SK-N-SH treated with all-trans-retinoic acid at 6 μM for 48 hours (cell line): ENCODE results near the gene MED8.

Source experiments
- ATAC-seq: fragments of 200-7000 bp; cut with Tn5 transposase; 3 replicates; pipeline ENCODE4 v1.9.1; 2020; ENCODE audit warnings: mild to moderate bottlenecking, moderate library complexity
- ARNTL ChIP-seq: fragments of 450-650 bp; formaldehyde crosslinking; IDR thresholded peaks from 2 replicates; pipeline ENCODE4 v1.5.0; 2020; ENCODE audit warnings: low read depth, mild to moderate bottlenecking, moderate library complexity, borderline replicate concordance
- BACH2 ChIP-seq: fragments of 250-450 bp; sonication (Bioruptor Pico); IDR thresholded peaks from 2 replicates; pipeline ENCODE4 v1.9.0; 2021; ENCODE audit warnings: mild to moderate bottlenecking, borderline replicate concordance
- CSDC2 ChIP-seq: fragments of 250-450 bp; sonication (Bioruptor Pico); IDR thresholded peaks from 2 replicates; pipeline ENCODE4 v1.5.0; 2020; ENCODE audit warnings: mild to moderate bottlenecking, moderate library complexity
- ISL1 ChIP-seq: fragments of 250-450 bp; sonication (Bioruptor Pico); IDR thresholded peaks from 2 replicates; pipeline ENCODE4 v2.1.2; 2022; ENCODE audit warnings: mild to moderate bottlenecking, moderate library complexity
- OSR1 ChIP-seq: fragments of 250-450 bp; sonication (Bioruptor Pico); IDR thresholded peaks from 2 replicates; pipeline ENCODE4 v1.8.0; 2022; ENCODE audit warnings: moderate library complexity, mild to moderate bottlenecking, inconsistent platforms
- PPARA ChIP-seq: fragments of 250-450 bp; sonication (Bioruptor Pico); IDR thresholded peaks from 2 replicates; pipeline ENCODE4 v1.5.0; 2020; ENCODE audit warnings: mild to moderate bottlenecking, borderline replicate concordance
- TCF4 ChIP-seq: fragments of 250-450 bp; sonication (Bioruptor Pico); IDR thresholded peaks from 2 replicates; pipeline ENCODE4 v1.8.0; 2021; ENCODE audit warnings: mild to moderate bottlenecking, moderate library complexity, borderline replicate concordance
- ZC3H10 ChIP-seq: fragments of 250-450 bp; sonication (Bioruptor Pico); IDR thresholded peaks from 2 replicates; pipeline ENCODE4 v1.5.1; 2021; ENCODE audit warnings: mild to moderate bottlenecking, moderate library complexity
- ZFP3 ChIP-seq: fragments of 250-450 bp; sonication (Bioruptor Pico); IDR thresholded peaks from 2 replicates; pipeline ENCODE4 v1.5.0; 2020; ENCODE audit warnings: mild to moderate bottlenecking, moderate library complexity
- ZFP30 ChIP-seq: fragments of 450-650 bp; formaldehyde crosslinking; IDR thresholded peaks from 2 replicates; pipeline ENCODE4 v1.5.0; 2022; ENCODE audit warnings: mild to moderate bottlenecking, moderate library complexity
- ZNF565 ChIP-seq: fragments of 450-650 bp; formaldehyde crosslinking; conservative IDR thresholded peaks from 2 replicates; pipeline ENCODE4 v1.5.0; 2020; ENCODE audit warnings: low read depth, mild to moderate bottlenecking, moderate library complexity
- ZNF70 ChIP-seq: fragments of 450-650 bp; formaldehyde crosslinking; IDR thresholded peaks from 2 replicates; pipeline ENCODE4 v1.5.0; 2020; ENCODE audit warnings: mild to moderate bottlenecking, moderate library complexity
- TF ChIP-seq, protein P1 (sequence below): fragments of 250-450 bp; sonication (Bioruptor Pico); IDR thresholded peaks from 2 replicates; pipeline ENCODE4 v1.8.0; 2021; ENCODE audit warnings: low read depth, mild to moderate bottlenecking, moderate library complexity, borderline replicate concordance
- TF ChIP-seq, protein P2 (sequence below): fragments of 250-450 bp; sonication (Bioruptor Pico); IDR thresholded peaks from 2 replicates; pipeline ENCODE4 v1.5.1; 2021; ENCODE audit warnings: mild to moderate bottlenecking, moderate library complexity
- TF ChIP-seq, protein P3 (sequence below): fragments of 250-450 bp; sonication (Bioruptor Pico); IDR thresholded peaks from 2 replicates; pipeline ENCODE4 v1.5.0; 2020; ENCODE audit warnings: mild to moderate bottlenecking, moderate library complexity
- TF ChIP-seq, protein P4 (sequence below): fragments of 250-450 bp; sonication (Bioruptor Pico); IDR thresholded peaks from 2 replicates; pipeline ENCODE4 v1.5.1; 2020; ENCODE audit warnings: low read depth, mild to moderate bottlenecking, moderate library complexity

The MED8 gene

DNA sequence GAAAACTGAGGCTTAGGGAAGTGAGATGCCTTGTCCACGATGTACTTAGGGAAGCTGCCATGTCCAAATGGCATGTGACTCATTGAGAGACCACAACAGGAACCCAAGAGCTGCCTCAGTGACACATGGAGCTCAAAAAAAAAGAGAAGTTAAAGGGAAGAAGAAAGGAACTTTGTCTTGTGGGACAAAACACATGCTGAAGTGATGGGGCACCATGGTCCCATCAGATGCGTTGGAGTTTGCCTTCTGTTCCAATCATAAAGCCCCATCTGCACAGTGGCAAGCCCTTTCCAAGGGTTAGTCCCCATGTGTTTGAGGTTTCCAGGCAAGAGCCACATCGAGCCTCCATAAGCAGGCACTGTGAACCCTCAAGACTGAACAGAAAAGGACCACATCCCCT lies 8.0 kb downstream of the MED8 start:
- no peak; the same call in 2 of the 3 replicates for ATAC-seq
- TF ChIP-seq ZNF70 (no peak), CSDC2 (CRISPR knock-in tag) (no peak), OSR1 (no peak), ZFP30 (no peak), PPARA (CRISPR knock-in tag) (no peak), ZC3H10 (CRISPR knock-in tag) (no peak)
- TF ChIP-seq, protein P1, sequence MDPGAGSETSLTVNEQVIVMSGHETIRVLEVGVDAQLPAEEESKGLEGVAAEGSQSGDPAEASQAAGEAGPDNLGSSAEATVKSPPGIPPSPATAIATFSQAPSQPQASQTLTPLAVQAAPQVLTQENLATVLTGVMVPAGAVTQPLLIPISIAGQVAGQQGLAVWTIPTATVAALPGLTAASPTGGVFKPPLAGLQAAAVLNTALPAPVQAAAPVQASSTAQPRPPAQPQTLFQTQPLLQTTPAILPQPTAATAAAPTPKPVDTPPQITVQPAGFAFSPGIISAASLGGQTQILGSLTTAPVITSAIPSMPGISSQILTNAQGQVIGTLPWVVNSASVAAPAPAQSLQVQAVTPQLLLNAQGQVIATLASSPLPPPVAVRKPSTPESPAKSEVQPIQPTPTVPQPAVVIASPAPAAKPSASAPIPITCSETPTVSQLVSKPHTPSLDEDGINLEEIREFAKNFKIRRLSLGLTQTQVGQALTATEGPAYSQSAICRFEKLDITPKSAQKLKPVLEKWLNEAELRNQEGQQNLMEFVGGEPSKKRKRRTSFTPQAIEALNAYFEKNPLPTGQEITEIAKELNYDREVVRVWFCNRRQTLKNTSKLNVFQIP (CRISPR knock-in tag), result no peak
- TF ChIP-seq, protein P2, sequence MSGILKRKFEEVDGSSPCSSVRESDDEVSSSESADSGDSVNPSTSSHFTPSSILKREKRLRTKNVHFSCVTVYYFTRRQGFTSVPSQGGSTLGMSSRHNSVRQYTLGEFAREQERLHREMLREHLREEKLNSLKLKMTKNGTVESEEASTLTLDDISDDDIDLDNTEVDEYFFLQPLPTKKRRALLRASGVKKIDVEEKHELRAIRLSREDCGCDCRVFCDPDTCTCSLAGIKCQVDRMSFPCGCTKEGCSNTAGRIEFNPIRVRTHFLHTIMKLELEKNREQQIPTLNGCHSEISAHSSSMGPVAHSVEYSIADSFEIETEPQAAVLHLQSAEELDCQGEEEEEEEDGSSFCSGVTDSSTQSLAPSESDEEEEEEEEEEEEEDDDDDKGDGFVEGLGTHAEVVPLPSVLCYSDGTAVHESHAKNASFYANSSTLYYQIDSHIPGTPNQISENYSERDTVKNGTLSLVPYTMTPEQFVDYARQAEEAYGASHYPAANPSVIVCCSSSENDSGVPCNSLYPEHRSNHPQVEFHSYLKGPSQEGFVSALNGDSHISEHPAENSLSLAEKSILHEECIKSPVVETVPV, result no peak

DNA sequence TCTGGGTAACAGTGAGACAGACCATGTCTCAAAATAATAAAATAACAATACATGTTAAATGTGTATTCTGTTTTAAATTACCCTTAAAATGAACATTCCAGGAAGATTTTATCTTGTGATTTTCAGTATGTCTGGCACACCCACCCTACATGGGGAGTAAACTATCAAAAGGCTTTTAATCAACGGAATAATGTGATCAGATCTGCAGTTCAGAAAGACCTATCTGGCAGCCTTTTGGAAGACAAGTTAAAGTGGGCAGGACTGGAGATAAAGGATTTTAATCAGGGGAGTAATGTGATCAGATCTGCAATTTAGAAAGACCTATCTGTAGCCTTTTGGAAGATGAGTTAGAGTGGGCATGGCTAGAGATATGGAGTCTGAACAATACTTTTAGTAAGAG lies 10.1 kb downstream of the MED8 start:
- ATAC-seq, result no peak
- TF ChIP-seq, protein P3, sequence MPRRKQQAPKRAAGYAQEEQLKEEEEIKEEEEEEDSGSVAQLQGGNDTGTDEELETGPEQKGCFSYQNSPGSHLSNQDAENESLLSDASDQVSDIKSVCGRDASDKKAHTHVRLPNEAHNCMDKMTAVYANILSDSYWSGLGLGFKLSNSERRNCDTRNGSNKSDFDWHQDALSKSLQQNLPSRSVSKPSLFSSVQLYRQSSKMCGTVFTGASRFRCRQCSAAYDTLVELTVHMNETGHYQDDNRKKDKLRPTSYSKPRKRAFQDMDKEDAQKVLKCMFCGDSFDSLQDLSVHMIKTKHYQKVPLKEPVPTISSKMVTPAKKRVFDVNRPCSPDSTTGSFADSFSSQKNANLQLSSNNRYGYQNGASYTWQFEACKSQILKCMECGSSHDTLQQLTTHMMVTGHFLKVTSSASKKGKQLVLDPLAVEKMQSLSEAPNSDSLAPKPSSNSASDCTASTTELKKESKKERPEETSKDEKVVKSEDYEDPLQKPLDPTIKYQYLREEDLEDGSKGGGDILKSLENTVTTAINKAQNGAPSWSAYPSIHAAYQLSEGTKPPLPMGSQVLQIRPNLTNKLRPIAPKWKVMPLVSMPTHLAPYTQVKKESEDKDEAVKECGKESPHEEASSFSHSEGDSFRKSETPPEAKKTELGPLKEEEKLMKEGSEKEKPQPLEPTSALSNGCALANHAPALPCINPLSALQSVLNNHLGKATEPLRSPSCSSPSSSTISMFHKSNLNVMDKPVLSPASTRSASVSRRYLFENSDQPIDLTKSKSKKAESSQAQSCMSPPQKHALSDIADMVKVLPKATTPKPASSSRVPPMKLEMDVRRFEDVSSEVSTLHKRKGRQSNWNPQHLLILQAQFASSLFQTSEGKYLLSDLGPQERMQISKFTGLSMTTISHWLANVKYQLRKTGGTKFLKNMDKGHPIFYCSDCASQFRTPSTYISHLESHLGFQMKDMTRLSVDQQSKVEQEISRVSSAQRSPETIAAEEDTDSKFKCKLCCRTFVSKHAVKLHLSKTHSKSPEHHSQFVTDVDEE (CRISPR knock-in tag), result peak; percentile 51; the same call in 1 of the 2 replicates
- no peak for TF ChIP-seq PPARA (CRISPR knock-in tag)
- no peak for TF ChIP-seq OSR1
- peak; percentile 49; the same call in 1 of the 2 replicates for TF ChIP-seq ISL1 (CRISPR knock-in tag)
- TF ChIP-seq TCF4 (CRISPR knock-in tag), result peak; percentile 87

DNA sequence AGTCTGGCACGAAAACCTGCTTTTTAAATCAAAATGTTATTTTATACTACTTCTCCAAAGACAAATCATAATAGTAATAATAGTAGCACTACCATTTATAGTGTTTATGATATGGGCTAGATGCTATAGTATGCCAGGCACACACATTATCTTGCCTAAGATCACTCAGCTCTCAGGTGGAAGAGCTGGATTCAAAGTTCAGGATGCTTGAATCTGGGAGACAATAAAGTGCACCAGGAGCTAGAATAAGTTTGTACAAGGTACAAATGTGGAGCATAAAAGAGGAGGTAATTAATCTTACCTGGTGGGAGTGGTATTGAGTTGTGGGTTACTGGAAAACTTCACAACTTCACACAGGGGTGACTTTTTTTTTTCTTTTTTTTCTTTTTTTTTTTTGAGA lies 11.8 kb downstream of the MED8 start:
- ATAC-seq, result no peak
- TF ChIP-seq PPARA (CRISPR knock-in tag) (no peak), BACH2 (CRISPR knock-in tag) (no peak), ZNF70 (no peak), ZFP3 (CRISPR knock-in tag) (no peak)
- TF ChIP-seq, protein P2, result no peak
- TF ChIP-seq, all 23 proteins: peak for 0

DNA sequence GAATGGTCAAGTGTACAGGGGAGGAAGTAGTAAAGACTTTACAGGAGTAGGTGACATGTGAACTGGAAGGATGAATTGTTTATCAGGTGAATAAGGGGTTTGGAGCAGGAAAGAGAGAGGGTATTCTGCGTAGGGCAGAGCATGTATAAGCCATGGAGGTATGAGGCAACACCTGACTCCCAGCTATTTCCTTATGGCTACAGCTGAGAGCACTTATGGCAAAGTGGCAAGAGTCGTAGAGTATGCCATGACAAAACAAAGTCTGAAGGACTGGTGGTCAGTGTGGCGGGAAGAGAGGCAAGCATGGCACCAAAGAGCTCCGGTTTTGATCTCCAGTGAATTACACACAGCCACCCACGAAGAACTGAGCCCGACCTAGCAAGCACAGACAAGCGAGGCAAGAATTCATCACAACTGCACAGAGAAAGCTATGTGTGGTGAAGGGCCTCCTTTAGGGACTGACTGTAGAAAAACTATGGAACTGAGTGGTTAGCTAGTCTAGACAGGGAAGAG lies 12.8 kb downstream of the MED8 start:
- ATAC-seq, result no peak
- TF ChIP-seq ZNF565 (CRISPR knock-in tag) (no peak), OSR1 (no peak), ZNF70 (no peak), ARNTL (CRISPR knock-in tag) (no peak), ZFP30 (no peak), TCF4 (CRISPR knock-in tag) (no peak)
- TF ChIP-seq, protein P4, sequence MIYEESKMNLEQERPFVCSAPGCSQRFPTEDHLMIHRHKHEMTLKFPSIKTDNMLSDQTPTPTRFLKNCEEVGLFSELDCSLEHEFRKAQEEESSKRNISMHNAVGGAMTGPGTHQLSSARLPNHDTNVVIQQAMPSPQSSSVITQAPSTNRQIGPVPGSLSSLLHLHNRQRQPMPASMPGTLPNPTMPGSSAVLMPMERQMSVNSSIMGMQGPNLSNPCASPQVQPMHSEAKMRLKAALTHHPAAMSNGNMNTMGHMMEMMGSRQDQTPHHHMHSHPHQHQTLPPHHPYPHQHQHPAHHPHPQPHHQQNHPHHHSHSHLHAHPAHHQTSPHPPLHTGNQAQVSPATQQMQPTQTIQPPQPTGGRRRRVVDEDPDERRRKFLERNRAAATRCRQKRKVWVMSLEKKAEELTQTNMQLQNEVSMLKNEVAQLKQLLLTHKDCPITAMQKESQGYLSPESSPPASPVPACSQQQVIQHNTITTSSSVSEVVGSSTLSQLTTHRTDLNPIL, result no peak
- TF ChIP-seq, protein P3 (CRISPR knock-in tag), result no peak
